Upper lobe of left lung (tissue), 6 donors: ENCODE measurements around the gene ACVR1B. TPM values are rescaled to one million over a fixed set of nuclear protein-coding genes. Genes with fewer than 3 reads are reported as not detected.

Experiments used
- ATAC-seq, 2 donors: fragments of 200-7000 bp; cut with Tn5 transposase; one replicate each; pipeline ENCODE4 v1.9.1; 2022; ENCODE audit warnings: mild to moderate bottlenecking in 2 of 2, moderate library complexity in 2 of 2; ENCODE audit not compliant: low FRiP score in 2 of 2
- DNase-seq, 2 donors: peaks; one replicate each; pipeline ENCODE4 v3.0.0-alpha.2; 2019 to 2020
- H3K27ac ChIP-seq, 4 donors: fragments of 200-600 bp; sonication (generic); one replicate each; pipeline ENCODE4 v1.5.1; 2016 to 2019
- H3K27me3 ChIP-seq, 4 donors: fragments of 200-600 bp; sonication (generic); one replicate each; pipeline ENCODE4 v1.5.1; 2017 to 2019
- H3K36me3 ChIP-seq, 4 donors: fragments of 200-600 bp; sonication (generic); one replicate each; pipeline ENCODE4 v1.5.1; 2016 to 2019
- H3K4me1 ChIP-seq, 4 donors: fragments of 200-600 bp; sonication (generic); one replicate each; pipeline ENCODE4 v1.5.1; 2018 to 2019
- H3K4me3 ChIP-seq, 4 donors: fragments of 200-600 bp; sonication (generic); one replicate each; pipeline ENCODE4 v1.5.1; 2017 to 2019; ENCODE audit warnings: mild to moderate bottlenecking in 2 of 4, moderate library complexity in 1 of 4
- H3K9me3 ChIP-seq, 4 donors: fragments of 200-600 bp; sonication (generic); one replicate each; pipeline ENCODE4 v1.5.1; 2018 to 2019
- EP300 ChIP-seq, 4 donors: sonication (generic); formaldehyde crosslinking; IDR thresholded peaks; one replicate each; pipeline ENCODE4 v1.5.1; 2017; ENCODE audit warnings: antibody characterized with exemption in 4 of 4, control low read depth in 2 of 4
- POLR2A ChIP-seq, 4 donors: fragments of 450-650 bp; IDR thresholded peaks; one replicate each; pipeline ENCODE4 v1.5.1; 2016 to 2017; ENCODE audit warnings: antibody characterized with exemption in 4 of 4, mild to moderate bottlenecking in 2 of 4
- POLR2AphosphoS5 ChIP-seq, 2 donors: sonication (generic); formaldehyde crosslinking; IDR thresholded peaks; one replicate each; pipeline ENCODE4 v1.5.1; 2017; ENCODE audit warnings: antibody characterized with exemption in 2 of 2
- WGBS, 2 donors: methylation state at CpG; one replicate each; pipeline ENCODE4 v1.1.5; 2017 to 2018; 5-methylcytosine and 5-hydroxymethylcytosine counted together
- total RNA-seq, 6 donors: library from RNA; depleted of rRNA in 4 of 6; stranded (reverse); fragments of >200 nt in 4 of 6; gene quantifications; one replicate each; pipeline versions ENCODE4 v1.1.0 to v1.2.1, GENCODE V29; 2016 to 2021
- TF ChIP-seq, protein P1 (sequence below), 6 experiments: fragments of 450-650 bp in 4 of 6; fragments of 200-600 bp in 2 of 6; sonication (generic) in 2 of 6; IDR thresholded peaks; one replicate each; pipeline ENCODE4 v1.5.1; 2016 to 2019; ENCODE audit warnings: antibody characterized with exemption in 6 of 6
- donor health status: DM: no; HTN: no; CAD: no; lungs with moderate emphysema.
- donor health status: DM: no; HTN: yes; CAD: no; lungs with severe emphysema.

Gene ACVR1B
- total RNA-seq, 6 donors from 2014 or later: 13.0 to 44.9 (median 23.6) TPM

DNA sequence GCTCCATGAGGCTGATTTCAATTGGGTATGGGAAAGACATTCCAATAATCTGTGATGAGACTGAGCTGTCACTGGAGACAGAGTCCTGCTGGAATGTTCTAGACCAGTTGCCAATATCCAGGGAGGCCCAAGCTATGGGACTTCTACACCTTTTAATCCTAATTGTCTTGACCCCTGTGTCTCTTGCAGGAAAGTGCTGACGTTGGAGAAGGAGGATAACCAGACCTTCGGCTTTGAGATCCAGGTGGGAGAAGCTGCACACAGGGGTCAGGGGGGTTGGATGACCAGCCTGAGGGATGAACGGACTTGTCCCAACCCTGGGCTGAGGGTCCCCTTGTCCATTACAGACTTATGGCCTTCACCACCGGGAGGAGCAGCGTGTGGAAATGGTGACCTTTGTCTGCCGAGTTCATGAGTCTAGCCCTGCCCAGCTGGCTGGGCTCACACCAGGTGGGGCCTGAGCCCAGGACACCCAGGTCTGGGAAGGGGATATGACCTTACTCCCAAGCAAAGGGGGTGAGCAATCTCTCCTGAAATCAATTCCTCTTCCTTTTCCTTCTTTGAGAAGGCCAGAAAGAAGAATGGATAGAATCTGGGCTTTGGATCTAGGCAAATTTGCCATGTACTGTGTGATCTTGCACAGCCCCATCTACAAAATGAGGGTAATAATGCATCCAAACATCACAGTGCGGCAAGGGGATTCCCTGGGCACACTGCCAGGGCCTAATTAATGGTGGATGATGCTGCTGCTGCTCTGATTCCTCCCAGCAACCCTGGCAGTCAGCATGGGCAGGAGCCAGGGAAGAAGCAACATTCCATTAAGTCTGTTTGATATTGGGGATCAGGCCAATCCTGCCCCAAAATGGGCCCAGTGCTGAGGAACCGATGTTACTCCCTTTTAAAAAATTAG, 59.4 kb downstream of the ACVR1B start:
- Histone ChIP-seq H3K4me1 (peaks cover 21 to 52% (median 34%) of the 10 kb centered on the region in 4 donors), H3K4me3 (peak overlapping the region in 3 of 4 donors; percentile 59 to 82 (median 65)), H3K9me3 (no peaks in the 10 kb centered on the region), H3K36me3 (peaks cover 2 to 66% (median 35%) of the 10 kb centered on the region in 4 donors), H3K27ac (peak overlapping the region; percentile 92 to 96 (median 94)), H3K27me3 (peaks cover 0 to 17% (median 8%) of the 10 kb centered on the region in 4 donors)
- DNase-seq (no peak), ATAC-seq (no peak)
- TF ChIP-seq, protein P1, sequence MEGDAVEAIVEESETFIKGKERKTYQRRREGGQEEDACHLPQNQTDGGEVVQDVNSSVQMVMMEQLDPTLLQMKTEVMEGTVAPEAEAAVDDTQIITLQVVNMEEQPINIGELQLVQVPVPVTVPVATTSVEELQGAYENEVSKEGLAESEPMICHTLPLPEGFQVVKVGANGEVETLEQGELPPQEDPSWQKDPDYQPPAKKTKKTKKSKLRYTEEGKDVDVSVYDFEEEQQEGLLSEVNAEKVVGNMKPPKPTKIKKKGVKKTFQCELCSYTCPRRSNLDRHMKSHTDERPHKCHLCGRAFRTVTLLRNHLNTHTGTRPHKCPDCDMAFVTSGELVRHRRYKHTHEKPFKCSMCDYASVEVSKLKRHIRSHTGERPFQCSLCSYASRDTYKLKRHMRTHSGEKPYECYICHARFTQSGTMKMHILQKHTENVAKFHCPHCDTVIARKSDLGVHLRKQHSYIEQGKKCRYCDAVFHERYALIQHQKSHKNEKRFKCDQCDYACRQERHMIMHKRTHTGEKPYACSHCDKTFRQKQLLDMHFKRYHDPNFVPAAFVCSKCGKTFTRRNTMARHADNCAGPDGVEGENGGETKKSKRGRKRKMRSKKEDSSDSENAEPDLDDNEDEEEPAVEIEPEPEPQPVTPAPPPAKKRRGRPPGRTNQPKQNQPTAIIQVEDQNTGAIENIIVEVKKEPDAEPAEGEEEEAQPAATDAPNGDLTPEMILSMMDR (IDR thresholded peaks at IDR 0.05): no peak
- no peak for TF ChIP-seq EP300 (IDR thresholded peaks at IDR 0.05)
- no peak for TF ChIP-seq POLR2AphosphoS5 (IDR thresholded peaks at IDR 0.05)
- no peak for TF ChIP-seq POLR2A (IDR thresholded peaks at IDR 0.05)
- 48 to 62% methylated on average over 7 to 8 of the region's 8 CpGs for WGBS, 2 donors

DNA sequence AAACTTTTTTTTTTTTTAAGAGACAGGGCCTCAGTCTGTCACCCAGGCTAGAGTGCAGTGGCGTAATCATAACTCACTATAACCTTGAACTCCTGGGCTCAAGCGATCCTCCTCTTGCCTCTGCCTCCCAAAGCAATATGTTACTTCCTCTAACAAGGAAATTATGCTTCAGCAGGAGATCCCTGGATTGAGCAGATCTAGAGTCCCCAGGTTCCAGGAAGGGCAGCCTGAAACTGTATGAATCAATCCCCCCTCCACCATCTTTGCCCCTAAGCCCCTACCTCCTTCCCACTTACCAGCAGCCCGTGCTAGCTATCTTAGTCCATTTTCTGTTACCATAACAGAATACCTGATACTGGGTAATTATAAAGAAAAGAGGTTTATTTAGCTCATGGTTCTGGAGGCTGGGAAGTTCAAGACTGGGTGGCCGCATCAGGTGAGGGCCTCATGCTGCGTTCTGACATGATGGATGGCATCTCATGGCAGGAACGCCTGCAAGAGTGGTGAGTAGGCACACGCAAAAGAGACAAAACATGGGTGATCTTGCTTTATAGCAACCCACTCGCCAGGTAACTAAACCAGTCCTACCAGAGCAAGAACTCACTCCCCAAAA, 60.2 kb downstream of the ACVR1B start:
- 89 to 96% methylated on average over 8 of the region's 8 CpGs for whole genome bisulfite sequencing, 2 donors

DNA sequence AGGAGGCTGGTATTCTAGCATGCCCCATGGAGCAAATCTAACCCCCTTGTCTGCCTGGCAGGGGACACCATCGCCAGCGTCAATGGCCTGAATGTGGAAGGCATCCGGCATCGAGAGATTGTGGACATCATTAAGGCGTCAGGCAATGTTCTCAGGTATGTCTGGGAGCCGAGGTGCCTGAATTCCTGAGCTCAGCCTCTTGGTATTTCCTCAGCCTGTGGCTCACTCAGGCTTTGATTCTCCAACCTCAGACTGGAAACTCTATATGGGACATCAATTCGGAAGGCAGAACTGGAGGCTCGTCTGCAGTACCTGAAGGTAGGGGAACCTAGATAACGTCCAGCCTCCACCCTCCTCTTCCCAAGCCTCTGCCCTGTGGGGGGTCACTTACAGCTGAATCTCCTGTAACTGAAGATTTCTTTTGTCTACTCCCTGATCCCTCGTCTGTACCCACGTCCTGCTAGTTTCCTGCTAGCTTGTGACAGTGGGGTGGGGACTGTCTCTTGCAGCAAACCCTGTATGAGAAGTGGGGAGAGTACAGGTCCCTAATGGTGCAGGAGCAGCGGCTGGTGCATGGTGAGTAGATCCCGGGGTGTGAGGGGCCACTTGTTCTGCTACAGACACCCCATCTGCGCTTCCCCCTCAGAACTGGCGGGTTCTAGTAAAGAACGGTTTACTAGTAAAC, 62.3 kb downstream of the ACVR1B start:
- Histone ChIP-seq H3K27ac (no peak overlapping the region), H3K4me3 (no peak overlapping the region), H3K4me1 (peaks cover 12 to 23% (median 19%) of the 10 kb centered on the region in 4 donors), H3K9me3 (no peaks in the 10 kb centered on the region), H3K27me3 (no peaks in the 10 kb centered on the region), H3K36me3 (peaks cover 2 to 58% (median 35%) of the 10 kb centered on the region in 4 donors)
- DNase-seq (no peak), ATAC-seq (no peak)
- TF ChIP-seq POLR2A (IDR thresholded peaks at IDR 0.05): no peak
- TF ChIP-seq, protein P1 (IDR thresholded peaks at IDR 0.05): no peak
- no peak for TF ChIP-seq EP300 (IDR thresholded peaks at IDR 0.05)
- TF ChIP-seq POLR2AphosphoS5 (IDR thresholded peaks at IDR 0.05): no peak
- WGBS, 2 donors: 82 to 85% methylated on average over 11 to 16 of the region's 16 CpGs

More for the DNA sequence above, 60.2 kb downstream of the ACVR1B start:
- Histone ChIP-seq H3K27me3 (peaks cover 0 to 10% (median 4%) of the 10 kb centered on the region in 4 donors), H3K36me3 (peaks cover 2 to 68% (median 35%) of the 10 kb centered on the region in 4 donors), H3K4me3 (peak overlapping the region in 1 of 4 donors; percentile 82), H3K27ac (peak overlapping the region in 2 of 4 donors; percentile 92 to 96), H3K4me1 (peaks cover 14 to 44% (median 28%) of the 10 kb centered on the region in 4 donors), H3K9me3 (no peaks in the 10 kb centered on the region)
- no peak for ATAC-seq
- TF ChIP-seq POLR2AphosphoS5 (IDR thresholded peaks at IDR 0.05) (no peak), EP300 (IDR thresholded peaks at IDR 0.05) (no peak), POLR2A (IDR thresholded peaks at IDR 0.05) (no peak)
- TF ChIP-seq, protein P1 (IDR thresholded peaks at IDR 0.05): no peak
- no peak for DNase-seq

DNA sequence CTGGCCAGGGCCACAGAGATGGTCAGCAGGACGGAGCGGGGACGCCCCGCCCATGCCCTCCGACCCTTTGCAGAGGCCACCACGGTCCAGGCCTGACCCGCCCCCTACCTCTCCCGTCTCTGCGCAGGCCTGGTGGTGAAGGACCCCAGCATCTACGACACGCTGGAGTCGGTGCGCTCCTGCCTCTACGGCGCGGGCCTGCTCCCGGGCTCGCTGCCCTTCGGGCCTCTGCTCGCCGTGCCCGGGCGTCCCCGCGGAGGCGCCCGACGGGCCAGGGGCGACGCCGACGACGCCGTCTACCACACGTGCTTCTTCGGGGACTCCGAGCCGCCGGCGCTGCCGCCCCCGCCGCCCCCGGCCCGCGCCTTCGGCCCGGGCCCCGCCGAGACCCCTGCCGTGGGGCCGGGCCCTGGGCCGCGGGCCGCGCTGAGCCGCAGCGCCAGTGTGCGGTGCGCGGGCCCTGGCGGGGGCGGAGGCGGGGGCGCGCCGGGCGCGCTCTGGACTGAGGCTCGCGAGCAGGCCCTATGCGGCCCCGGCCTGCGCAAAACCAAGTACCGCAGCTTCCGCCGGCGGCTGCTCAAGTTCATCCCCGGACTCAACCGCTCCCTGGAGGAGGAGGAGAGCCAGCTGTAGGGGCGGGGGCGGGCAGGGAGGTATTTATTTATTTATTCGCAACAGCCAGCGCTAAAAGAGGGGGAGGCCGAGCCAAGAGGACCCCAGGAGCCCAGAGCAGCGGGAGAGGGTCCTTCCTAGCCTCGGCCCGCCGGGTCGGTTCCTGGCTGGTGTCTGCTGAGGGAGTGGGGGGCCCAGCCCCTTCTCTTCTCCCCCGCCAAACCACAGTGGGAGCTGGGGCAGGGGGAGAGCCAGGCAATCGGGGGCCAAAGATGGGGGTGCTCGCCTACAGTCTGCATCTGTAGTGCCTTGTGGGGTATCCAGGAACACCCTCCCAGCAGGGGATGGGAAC, 63.4 kb downstream of the ACVR1B start:
- Histone ChIP-seq H3K27me3 (no peaks in the 10 kb centered on the region), H3K9me3 (no peaks in the 10 kb centered on the region), H3K36me3 (peaks cover 2 to 52% (median 35%) of the 10 kb centered on the region in 4 donors), H3K4me3 (no peak overlapping the region), H3K27ac (peak overlapping the region in 1 of 4 donors; percentile 3), H3K4me1 (peaks cover 10 to 23% (median 15%) of the 10 kb centered on the region in 4 donors)
- TF ChIP-seq EP300 (IDR thresholded peaks at IDR 0.05) (no peak), POLR2AphosphoS5 (IDR thresholded peaks at IDR 0.05) (peak; percentile 14 to 29), POLR2A (IDR thresholded peaks at IDR 0.05) (no peak)
- TF ChIP-seq, protein P1 (IDR thresholded peaks at IDR 0.05): no peak
- peak in 1 of 2 donors; percentile 83 for DNase-seq
- no peak for ATAC-seq
- WGBS, 2 donors: 76 to 86% methylated on average over 26 to 58 of the region's 93 CpGs
